ENCODE data around the gene SARDH.

Gene SARDH

GRCh38 chr9:133731876-133732638, 6.1 kb downstream of the SARDH start:
- no peak for DNase-seq

GRCh38 chr9:133730994-133731715, 7.0 kb downstream of the SARDH start:
- no peak for DNase-seq

GRCh38 chr9:133729617-133730281, 8.4 kb downstream of the SARDH start:
- no peak for DNase-seq

GRCh38 chr9:133728856-133729616, 9.1 kb downstream of the SARDH start:
- DNase-seq: no peak

- no peak for DNase-seq
Observed at GRCh38 chr9:133727876-133728441, 10.2 kb downstream of the SARDH start.

GRCh38 chr9:133727277-133727875, 10.8 kb downstream of the SARDH start:
- DNase-seq: no peak

- DNase-seq: peak; percentile 34
Observed at GRCh38 chr9:133726401-133727276, 11.5 kb downstream of the SARDH start.

- no peak for DNase-seq
Observed at GRCh38 chr9:133725886-133726285, 12.3 kb downstream of the SARDH start.

- DNase-seq: no peak
Observed at GRCh38 chr9:133718563-133719315, 19.4 kb downstream of the SARDH start.

- no peak for DNase-seq
Observed at GRCh38 chr9:133717113-133718031, 20.8 kb downstream of the SARDH start.

- no peak for DNase-seq
Observed at GRCh38 chr9:133716564-133717112, 21.5 kb downstream of the SARDH start.

- DNase-seq: peak; percentile 5
Observed at GRCh38 chr9:133715866-133716563, 22.1 kb downstream of the SARDH start.

GRCh38 chr9:133715295-133715865, 22.8 kb downstream of the SARDH start:
- no peak for DNase-seq

- DNase-seq: no peak
Observed at GRCh38 chr9:133714606-133715294, 23.4 kb downstream of the SARDH start.

GRCh38 chr9:133713960-133714495, 24.1 kb downstream of the SARDH start:
- DNase-seq: no peak

- DNase-seq: no peak
Observed at GRCh38 chr9:133713150-133713959, 24.8 kb downstream of the SARDH start.

Data from stimulated activated naive CD4-positive, alpha-beta T cell treated with Interleukin-2 at 50 U/mL for 16 hours (primary cell).